Measurements from ENCODE around the gene B3GNT4. TPM values are rescaled to one million over a fixed set of nuclear protein-coding genes. Genes with fewer than 3 reads are reported as not detected.

The B3GNT4 gene
- total and polyA plus RNA-seq, 2 of the 13 experiments (the other 11 are each of a cell fraction or from before 2014, with no cell fraction given): 0.04 to 0.21 TPM

DNA sequence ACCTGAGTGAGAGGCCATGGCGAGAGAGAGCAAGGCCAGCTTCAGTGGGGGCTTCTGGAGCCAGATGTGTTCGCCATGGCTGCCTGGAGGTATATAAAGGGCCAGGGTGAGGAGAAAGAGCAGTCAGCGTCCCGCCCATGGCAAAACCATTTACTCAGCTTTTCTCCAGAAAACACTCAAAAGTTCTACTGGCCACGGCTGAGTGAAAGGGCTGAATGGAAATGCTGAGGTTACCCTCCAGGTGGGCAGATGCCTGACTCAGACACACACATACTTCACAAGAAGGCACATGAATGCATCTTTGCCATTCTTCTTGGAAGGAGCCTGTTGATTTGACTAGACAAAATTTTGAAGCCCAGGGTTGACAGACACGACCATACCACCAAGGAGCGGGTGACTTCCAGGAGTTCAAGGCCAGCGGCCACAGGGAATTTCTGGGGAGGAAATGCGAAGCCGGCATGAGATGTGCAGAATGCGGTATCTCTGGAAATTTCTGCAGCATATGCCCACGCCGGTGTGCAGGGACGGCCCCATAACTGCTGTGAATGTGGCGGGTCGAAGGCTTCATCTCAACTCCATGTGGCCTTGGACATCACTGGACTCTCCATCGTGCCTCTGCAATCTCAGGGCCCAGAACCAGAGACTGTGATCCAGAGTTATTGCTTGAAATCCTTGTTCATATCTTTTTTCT lies 29.2 kb upstream of the B3GNT4 start, which contains the start of gene IL31:
Gene IL31 (minus strand): TSS at position 67 of the 691 bp plus-strand sequence. CDS start 49 bp downstream, at position 18.
- Histone ChIP-seq H4K20me1 (ENCODE audit: insufficient read depth, low read length) (no peaks in the 10 kb centered on the region), H3K27ac (ENCODE audit: extremely low read length, insufficient read depth, low read length) (no peak within 1 kb of the TSS), H3K9ac (ENCODE audit: insufficient read depth, low read depth, low read length) (no peak within 1 kb of the TSS), H3K27me3 (ENCODE audit: control insufficient read depth in 1 of 2, insufficient read depth in 2 of 2, low read length in 2 of 2) (peaks cover 0 to 7% of the 10 kb centered on the region in 2 experiments; a peak in 2 of 5 replicates), H3K36me3 (replicated peaks in 1 of 2; ENCODE audit: control insufficient read depth in 1 of 2, insufficient read depth in 2 of 2, low read length in 2 of 2) (no peaks in the 10 kb centered on the region), H2AFZ (ENCODE audit: low read length) (no peak within 1 kb of the TSS), H3K4me2 (ENCODE audit: low read depth, low read length) (no peak within 1 kb of the TSS), H3K9me3 (ENCODE audit: low read length) (no peaks in the 10 kb centered on the region), H3K4me3 (replicated peaks in 1 of 3; ENCODE audit: insufficient read depth in 1 of 3, low read depth in 2 of 3, low read length in 3 of 3) (no peak within 1 kb of the TSS), H3K4me1 (ENCODE audit: insufficient read depth, low read length) (peaks cover 24% of the 10 kb centered on the region), H3K79me2 (ENCODE audit: insufficient read depth, low read length) (no peaks in the 10 kb centered on the region)
- ATAC-seq (no peak), FAIRE-seq (no peak), DNase-seq (ENCODE audit: low spot score) (no peak)
- in situ Hi-C loops (cut with HindIII; ENCODE audit: extremely low pct_ligation_motif_present, low pct_unique_long_range_greater_than_20kb) (no loop called here), intact Hi-C loops (cut with micrococcal nuclease; ENCODE audit: unreplicated experiment) (no loop called here)
- POLR2A ChIA-PET: no interaction called here
- CTCF ChIA-PET (ENCODE audit: low intra/inter-chr PET ratio, low total read pairs): no interaction called here
- no TSS peak for BruUV-seq (replicated peaks)
- 69% methylated on average over 17 of the region's 17 CpGs for WGBS (ENCODE audit: low lambda C conversion rate)
- TF ChIP-seq ZIK1 (CRISPR knock-in tag; IDR thresholded peaks at IDR 0.05; ENCODE audit: borderline replicate concordance, low read depth): no peak
- no peak for TF ChIP-seq BRCA1 (CRISPR knock-in tag; IDR thresholded peaks at IDR 0.05)
- TF ChIP-seq ZNF101 (CRISPR knock-in tag; IDR thresholded peaks at IDR 0.05; ENCODE audit: borderline replicate concordance, low read depth): no peak
- TF ChIP-seq MIER3 (CRISPR knock-in tag; IDR thresholded peaks at IDR 0.05; ENCODE audit: borderline replicate concordance): no peak
- TF ChIP-seq RXRA (CRISPR knock-in tag; IDR thresholded peaks at IDR 0.05): no peak
- no peak for TF ChIP-seq AKAP8 (CRISPR knock-in tag; IDR thresholded peaks at IDR 0.05)
- TF ChIP-seq, protein P1, sequence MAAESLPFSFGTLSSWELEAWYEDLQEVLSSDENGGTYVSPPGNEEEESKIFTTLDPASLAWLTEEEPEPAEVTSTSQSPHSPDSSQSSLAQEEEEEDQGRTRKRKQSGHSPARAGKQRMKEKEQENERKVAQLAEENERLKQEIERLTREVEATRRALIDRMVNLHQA (CRISPR knock-in tag; IDR thresholded peaks at IDR 0.05): no peak
- TF ChIP-seq, protein P2, sequence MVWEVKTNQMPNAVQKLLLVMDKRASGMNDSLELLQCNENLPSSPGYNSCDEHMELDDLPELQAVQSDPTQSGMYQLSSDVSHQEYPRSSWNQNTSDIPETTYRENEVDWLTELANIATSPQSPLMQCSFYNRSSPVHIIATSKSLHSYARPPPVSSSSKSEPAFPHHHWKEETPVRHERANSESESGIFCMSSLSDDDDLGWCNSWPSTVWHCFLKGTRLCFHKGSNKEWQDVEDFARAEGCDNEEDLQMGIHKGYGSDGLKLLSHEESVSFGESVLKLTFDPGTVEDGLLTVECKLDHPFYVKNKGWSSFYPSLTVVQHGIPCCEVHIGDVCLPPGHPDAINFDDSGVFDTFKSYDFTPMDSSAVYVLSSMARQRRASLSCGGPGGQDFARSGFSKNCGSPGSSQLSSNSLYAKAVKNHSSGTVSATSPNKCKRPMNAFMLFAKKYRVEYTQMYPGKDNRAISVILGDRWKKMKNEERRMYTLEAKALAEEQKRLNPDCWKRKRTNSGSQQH (CRISPR knock-in tag; IDR thresholded peaks at IDR 0.05; ENCODE audit: low read depth): no peak
- no peak for TF ChIP-seq ZNF12 (CRISPR knock-in tag; IDR thresholded peaks at IDR 0.05)
- TF ChIP-seq, protein P3, sequence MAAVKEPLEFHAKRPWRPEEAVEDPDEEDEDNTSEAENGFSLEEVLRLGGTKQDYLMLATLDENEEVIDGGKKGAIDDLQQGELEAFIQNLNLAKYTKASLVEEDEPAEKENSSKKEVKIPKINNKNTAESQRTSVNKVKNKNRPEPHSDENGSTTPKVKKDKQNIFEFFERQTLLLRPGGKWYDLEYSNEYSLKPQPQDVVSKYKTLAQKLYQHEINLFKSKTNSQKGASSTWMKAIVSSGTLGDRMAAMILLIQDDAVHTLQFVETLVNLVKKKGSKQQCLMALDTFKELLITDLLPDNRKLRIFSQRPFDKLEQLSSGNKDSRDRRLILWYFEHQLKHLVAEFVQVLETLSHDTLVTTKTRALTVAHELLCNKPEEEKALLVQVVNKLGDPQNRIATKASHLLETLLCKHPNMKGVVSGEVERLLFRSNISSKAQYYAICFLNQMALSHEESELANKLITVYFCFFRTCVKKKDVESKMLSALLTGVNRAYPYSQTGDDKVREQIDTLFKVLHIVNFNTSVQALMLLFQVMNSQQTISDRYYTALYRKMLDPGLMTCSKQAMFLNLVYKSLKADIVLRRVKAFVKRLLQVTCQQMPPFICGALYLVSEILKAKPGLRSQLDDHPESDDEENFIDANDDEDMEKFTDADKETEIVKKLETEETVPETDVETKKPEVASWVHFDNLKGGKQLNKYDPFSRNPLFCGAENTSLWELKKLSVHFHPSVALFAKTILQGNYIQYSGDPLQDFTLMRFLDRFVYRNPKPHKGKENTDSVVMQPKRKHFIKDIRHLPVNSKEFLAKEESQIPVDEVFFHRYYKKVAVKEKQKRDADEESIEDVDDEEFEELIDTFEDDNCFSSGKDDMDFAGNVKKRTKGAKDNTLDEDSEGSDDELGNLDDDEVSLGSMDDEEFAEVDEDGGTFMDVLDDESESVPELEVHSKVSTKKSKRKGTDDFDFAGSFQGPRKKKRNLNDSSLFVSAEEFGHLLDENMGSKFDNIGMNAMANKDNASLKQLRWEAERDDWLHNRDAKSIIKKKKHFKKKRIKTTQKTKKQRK (IDR thresholded peaks at IDR 0.05; ENCODE audit: low read length): no peak
- no peak for TF ChIP-seq NR2F2 (IDR thresholded peaks at IDR 0.05; ENCODE audit: borderline replicate concordance, low read depth)
- TF ChIP-seq SIX4 (CRISPR knock-in tag; IDR thresholded peaks at IDR 0.05): no peak
- TF ChIP-seq, protein P4, sequence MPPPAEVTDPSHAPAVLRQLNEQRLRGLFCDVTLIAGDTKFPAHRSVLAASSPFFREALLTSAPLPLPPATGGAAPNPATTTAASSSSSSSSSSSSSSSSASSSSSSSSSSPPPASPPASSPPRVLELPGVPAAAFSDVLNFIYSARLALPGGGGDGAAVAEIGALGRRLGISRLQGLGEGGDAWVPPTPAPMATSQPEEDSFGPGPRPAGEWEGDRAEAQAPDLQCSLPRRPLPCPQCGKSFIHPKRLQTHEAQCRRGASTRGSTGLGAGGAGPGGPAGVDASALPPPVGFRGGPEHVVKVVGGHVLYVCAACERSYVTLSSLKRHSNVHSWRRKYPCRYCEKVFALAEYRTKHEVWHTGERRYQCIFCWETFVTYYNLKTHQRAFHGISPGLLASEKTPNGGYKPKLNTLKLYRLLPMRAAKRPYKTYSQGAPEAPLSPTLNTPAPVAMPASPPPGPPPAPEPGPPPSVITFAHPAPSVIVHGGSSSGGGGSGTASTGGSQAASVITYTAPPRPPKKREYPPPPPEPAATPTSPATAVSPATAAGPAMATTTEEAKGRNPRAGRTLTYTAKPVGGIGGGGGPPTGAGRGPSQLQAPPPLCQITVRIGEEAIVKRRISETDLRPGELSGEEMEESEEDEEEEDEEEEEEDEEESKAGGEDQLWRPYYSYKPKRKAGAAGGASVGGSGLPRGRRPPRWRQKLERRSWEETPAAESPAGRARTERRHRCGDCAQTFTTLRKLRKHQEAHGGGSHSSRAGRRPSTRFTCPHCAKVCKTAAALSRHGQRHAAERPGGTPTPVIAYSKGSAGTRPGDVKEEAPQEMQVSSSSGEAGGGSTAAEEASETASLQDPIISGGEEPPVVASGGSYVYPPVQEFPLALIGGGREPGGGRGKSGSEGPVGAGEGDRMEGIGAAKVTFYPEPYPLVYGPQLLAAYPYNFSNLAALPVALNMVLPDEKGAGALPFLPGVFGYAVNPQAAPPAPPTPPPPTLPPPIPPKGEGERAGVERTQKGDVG (CRISPR knock-in tag; IDR thresholded peaks at IDR 0.05; ENCODE audit: borderline replicate concordance): no peak
- no peak for TF ChIP-seq ZMYM2 (CRISPR knock-in tag; IDR thresholded peaks at IDR 0.05)
- TF ChIP-seq ZFP41 (CRISPR knock-in tag; IDR thresholded peaks at IDR 0.05; ENCODE audit: borderline replicate concordance): no peak

Measured in HepG2 (cell line).